Neural progenitor cell (in vitro differentiated cells): Measurements from ENCODE around the gene TMEM269. TPM values are rescaled to one million over a fixed set of nuclear protein-coding genes. Genes with fewer than 3 reads are reported as not detected.

ENCODE experiments used
- DNase-seq: peaks from one replicate; pipeline ENCODE4 v3.0.0-alpha.2; 2016; ENCODE audit warnings: low spot score
- H2AFZ ChIP-seq: fragments of 200-600 bp; sonication (generic); replicated peaks from 2 replicates; pipeline ENCODE4 v1.6.1; 2016; ENCODE audit warnings: antibody characterized with exemption
- H3F3A ChIP-seq: fragments of 200-600 bp; sonication (generic); 2 replicates; pipeline ENCODE4 v1.6.1; 2016; ENCODE audit warnings: antibody characterized with exemption, low read depth
- H3K27ac ChIP-seq: fragments of 200-600 bp; sonication (generic); 2 replicates; pipeline ENCODE4 v1.5.1; 2016; ENCODE audit warnings: mild to moderate bottlenecking
- H3K27me3 ChIP-seq: fragments of 200-600 bp; sonication (generic); 2 replicates; pipeline ENCODE4 v1.6.1; 2016; ENCODE audit warnings: mild to moderate bottlenecking, moderate library complexity
- H3K36me3 ChIP-seq: fragments of 200-600 bp; sonication (generic); 2 replicates; pipeline ENCODE4 v1.5.1; 2016
- H3K4me1 ChIP-seq: fragments of 200-600 bp; sonication (generic); 2 replicates; pipeline ENCODE4 v1.6.1; 2016; ENCODE audit warnings: mixed run types
- H3K4me2 ChIP-seq: fragments of 200-600 bp; sonication (generic); 2 replicates; pipeline ENCODE4 v1.6.1; 2016
- H3K4me3 ChIP-seq: fragments of 200-600 bp; sonication (generic); 2 replicates; pipeline ENCODE4 v1.5.1; 2016
- H3K79me2 ChIP-seq: fragments of 200-600 bp; sonication (generic); 2 replicates; pipeline ENCODE4 v1.6.1; 2016; ENCODE audit warnings: low read depth
- H3K9ac ChIP-seq: fragments of 200-600 bp; sonication (generic); 2 replicates; pipeline ENCODE4 v1.6.1; 2016
- H3K9me3 ChIP-seq: fragments of 200-600 bp; sonication (generic); 2 replicates; pipeline ENCODE4 v1.5.1; 2016; ENCODE audit warnings: low read depth
- H4K20me1 ChIP-seq: fragments of 200-600 bp; sonication (generic); 2 replicates; pipeline ENCODE4 v1.6.1; 2016; ENCODE audit warnings: low read depth
- H3K27ac Mint-ChIP-seq: 3 replicates; pipeline ENCODE4 v1.8.0; 2021; ENCODE audit warnings: mixed read lengths
- H3K27me3 Mint-ChIP-seq: 2 replicates; pipeline ENCODE4 v1.8.0; 2022; ENCODE audit warnings: low read depth, mild to moderate bottlenecking, inconsistent platforms, moderate library complexity, mixed read lengths; ENCODE audit not compliant: insufficient read depth
- H3K36me3 Mint-ChIP-seq: 3 replicates; pipeline ENCODE4 v1.8.0; 2021; ENCODE audit warnings: mixed read lengths
- H3K4me1 Mint-ChIP-seq: 3 replicates; pipeline ENCODE4 v1.8.0; 2021; ENCODE audit warnings: mixed read lengths
- H3K4me3 Mint-ChIP-seq: 3 replicates; pipeline ENCODE4 v1.8.0; 2021; ENCODE audit warnings: mild to moderate bottlenecking, moderate library complexity, mixed read lengths
- H3K9me3 Mint-ChIP-seq: 3 replicates; pipeline ENCODE4 v1.8.0; 2020; ENCODE audit warnings: mixed read lengths
- CTCF ChIP-seq: fragments of 200-600 bp; sonication (generic); IDR thresholded peaks from 2 replicates; pipeline ENCODE4 v1.5.1; 2017; ENCODE audit warnings: antibody characterized with exemption, mild to moderate bottlenecking
- EZH2 ChIP-seq: fragments of 200-600 bp; sonication (generic); IDR thresholded peaks from 2 replicates; pipeline ENCODE4 v1.6.1; 2017; ENCODE audit warnings: antibody characterized with exemption, mild to moderate bottlenecking, moderate library complexity
- EZH2phosphoT487 ChIP-seq: fragments of 200-600 bp; sonication (generic); IDR thresholded peaks from 2 replicates; pipeline ENCODE4 v1.6.1; 2017; ENCODE audit warnings: antibody characterized with exemption
- total RNA-seq: library from RNA; depleted of rRNA; stranded (reverse); fragments of >200 nt; gene quantifications from 2 replicates; pipeline ENCODE4 v1.2.3, GENCODE V29; 2015; ENCODE audit warnings: low replicate concordance

The TMEM269 gene
- total RNA-seq, 1 donor from 2014 or later = 0.47 TPM

GRCh38 chr1:42846257-42847110 is 61.7 kb downstream of the TMEM269 start, which contains the start of gene ZNF691:
ZNF691 (plus strand) TSS chr1:42846613; CDS start chr1:42849659, 3,046 bp downstream.
- Mint-ChIP-seq H3K4me1 (peaks cover 16% of the 10 kb centered on the region), H3K27me3 (no peaks in the 10 kb centered on the region), H3K36me3 (peaks cover 33% of the 10 kb centered on the region), H3K4me3 (peak within 1 kb of the TSS; percentile 95), H3K9me3 (peaks cover 15% of the 10 kb centered on the region), H3K27ac (peak within 1 kb of the TSS; percentile 52)
- Histone ChIP-seq H3K9ac (peak within 1 kb of the TSS; percentile 57), H3K9me3 (no peaks in the 10 kb centered on the region), H3K36me3 (peaks cover 4% of the 10 kb centered on the region), H3K4me2 (peak within 1 kb of the TSS; percentile 93), H3K4me3 (peak within 1 kb of the TSS; percentile 78), H2AFZ (peak within 1 kb of the TSS; percentile 96), H4K20me1 (peaks cover 14% of the 10 kb centered on the region), H3K79me2 (peaks cover 32% of the 10 kb centered on the region), H3K27ac (no peak within 1 kb of the TSS), H3K27me3 (no peaks in the 10 kb centered on the region), H3F3A (peaks cover 12% of the 10 kb centered on the region), H3K4me1 (peaks cover 12% of the 10 kb centered on the region)
- TF ChIP-seq CTCF (peak; percentile 51), EZH2 (no peak), EZH2phosphoT487 (no peak)
- DNase-seq = peak; percentile 98

- H3K79me2 ChIP-seq = peaks cover 32% of the 10 kb centered on the region
- H3K9me3 ChIP-seq = no peaks in the 10 kb centered on the region
- H3K36me3 Mint-ChIP-seq = peaks cover 38% of the 10 kb centered on the region
- H2AFZ ChIP-seq = peak overlapping the region; percentile 54
- H3K4me3 ChIP-seq = peak overlapping the region; percentile 78
- no peak for DNase-seq
- peak overlapping the region; percentile 52 for H3K27ac Mint-ChIP-seq
- H3K9me3 Mint-ChIP-seq = peaks cover 16% of the 10 kb centered on the region
- H3K4me1 Mint-ChIP-seq = peaks cover 16% of the 10 kb centered on the region
- no peak for TF ChIP-seq CTCF
- TF ChIP-seq EZH2phosphoT487 = no peak
- TF ChIP-seq EZH2 = no peak
- peaks cover 12% of the 10 kb centered on the region for H3K4me1 ChIP-seq
- H3F3A ChIP-seq = peaks cover 12% of the 10 kb centered on the region
- H3K36me3 ChIP-seq = peaks cover 4% of the 10 kb centered on the region
- H3K27ac ChIP-seq = no peak overlapping the region
- peaks cover 14% of the 10 kb centered on the region for H4K20me1 ChIP-seq
- peak overlapping the region; percentile 57 for H3K9ac ChIP-seq
- H3K4me3 Mint-ChIP-seq = peak overlapping the region; percentile 95
- no peaks in the 10 kb centered on the region for H3K27me3 Mint-ChIP-seq
- no peaks in the 10 kb centered on the region for H3K27me3 ChIP-seq
- peak overlapping the region; percentile 93 for H3K4me2 ChIP-seq
Observed at GRCh38 chr1:42847111-42847595, 62.4 kb downstream of the TMEM269 start.

- Histone ChIP-seq H3K36me3 (peaks cover 4% of the 10 kb centered on the region), H3K27me3 (no peaks in the 10 kb centered on the region), H3K4me2 (peak overlapping the region; percentile 93), H4K20me1 (peaks cover 14% of the 10 kb centered on the region), H3F3A (peaks cover 12% of the 10 kb centered on the region), H3K9ac (peak overlapping the region; percentile 57), H3K79me2 (peaks cover 32% of the 10 kb centered on the region), H3K9me3 (no peaks in the 10 kb centered on the region), H3K4me1 (peaks cover 12% of the 10 kb centered on the region), H2AFZ (no peak overlapping the region), H3K27ac (no peak overlapping the region), H3K4me3 (peak overlapping the region; percentile 78)
- H3K9me3 Mint-ChIP-seq = peaks cover 20% of the 10 kb centered on the region
- peaks cover 43% of the 10 kb centered on the region for H3K36me3 Mint-ChIP-seq
- DNase-seq = no peak
- H3K4me1 Mint-ChIP-seq = peaks cover 16% of the 10 kb centered on the region
- no peak for TF ChIP-seq EZH2phosphoT487
- H3K4me3 Mint-ChIP-seq = peak overlapping the region; percentile 95
- peaks cover 2% of the 10 kb centered on the region for H3K27me3 Mint-ChIP-seq
- no peak overlapping the region for H3K27ac Mint-ChIP-seq
Observed at GRCh38 chr1:42847721-42848460, 63.1 kb downstream of the TMEM269 start.
